HCT116 (cell line): ENCODE results near the gene GRIN2B. TPM values are rescaled to one million over a fixed set of nuclear protein-coding genes. Genes with fewer than 3 reads are reported as not detected.

Source experiments
- ATAC-seq: fragments of 200-7000 bp; cut with Tn5 transposase; 2 replicates; pipeline ENCODE4 v1.9.1; 2020; ENCODE audit warnings: mild to moderate bottlenecking, moderate library complexity
- BruUV-seq: library from RNA; stranded (reverse); fragments of 400-500 nt; replicated peaks from 2 replicates; lab custom pipeline; 2021; lab: Mats Ljungman, UMichigan
- CTCF ChIA-PET: fragments of 300-600 bp; sonication (Branson Sonifier 250); formaldehyde crosslinking; loops from one replicate; lab custom pipeline; 2021; ENCODE audit warnings: antibody characterized with exemption; lab: Charles Lee
- POLR2A ChIA-PET: fragments of 300-600, 350-600 bp; sonication (Branson Sonifier 250); formaldehyde crosslinking; loops from one replicate; lab custom pipeline; 2021; ENCODE audit warnings: antibody characterized with exemption; lab: Charles Lee
- RAD21 ChIA-PET, 2 experiments: fragments of 300-600 bp; sonication (Branson Sonifier 250); formaldehyde crosslinking; loops; one replicate each; lab custom pipeline; 2023; ENCODE audit warnings: low total read pairs in 2 of 2; ENCODE audit not compliant: uncharacterized antibody in 2 of 2, unreplicated experiment in 2 of 2, low non-redundant PET in 1 of 2; lab: Charles Lee
- DNase-seq: peaks from one replicate; pipeline ENCODE4 v3.0.0-alpha.2; 2010; ENCODE audit warnings: low read depth, low spot score
- H2AFZ ChIP-seq: fragments of 200-600 bp; shearing (Covaris generic), sonication (generic); 2 replicates; pipeline ENCODE4 v1.6.1; 2017; ENCODE audit warnings: low read depth, mixed run types, mixed read lengths, antibody characterized with exemption, low read length; ENCODE audit not compliant: poor library complexity, severe bottlenecking
- H3K27ac ChIP-seq: 2 replicates; pipeline ENCODE4 v1.5.1; 2012; ENCODE audit warnings: low read depth, low read length
- H3K27me3 ChIP-seq: fragments of 200-600 bp; sonication (generic); 2 replicates; pipeline ENCODE4 v1.6.1; 2016; ENCODE audit warnings: mixed run types, low read length, mixed read lengths; ENCODE audit not compliant: insufficient read depth
- H3K36me3 ChIP-seq, 2 experiments: fragments of 200-500 bp in 1 of 2; fragments of 200-600 bp in 1 of 2; sonication (Bioruptor generic) in 1 of 2; sonication (generic) in 1 of 2; 2 replicates each; pipeline versions ENCODE4 v1.5.1 to v1.6.1; 2014 to 2016; ENCODE audit warnings: low read length in 2 of 2, inconsistent platforms in 1 of 2, mixed read lengths in 1 of 2, mixed run types in 1 of 2; ENCODE audit not compliant: insufficient read depth in 2 of 2, control insufficient read depth in 1 of 2
- H3K4me1 ChIP-seq, 2 experiments: fragments of 200-600 bp in 1 of 2; sonication (generic) in 1 of 2; 2 replicates each; pipeline versions ENCODE4 v1.5.1 to v1.6.1; 2012 to 2017; ENCODE audit warnings: low read length in 2 of 2, inconsistent platforms in 1 of 2, mild to moderate bottlenecking in 1 of 2, mixed read lengths in 1 of 2, mixed run types in 1 of 2, moderate library complexity in 1 of 2; ENCODE audit not compliant: insufficient read depth in 2 of 2, control insufficient read depth in 1 of 2
- H3K4me2 ChIP-seq: fragments of 200-600 bp; sonication (generic); 2 replicates; pipeline ENCODE4 v1.6.1; 2017; ENCODE audit warnings: mixed run types, low read length, mixed read lengths
- H3K4me3 ChIP-seq, 2 experiments: fragments of 200-600 bp in 1 of 2; sonication (generic) in 1 of 2; replicated peaks in 1 of 2; 2 replicates each; pipeline ENCODE4 v1.5.1; 2011 to 2016; ENCODE audit warnings: low read length in 2 of 2, control low read depth in 1 of 2, low read depth in 1 of 2, mild to moderate bottlenecking in 1 of 2, mixed read lengths in 1 of 2, mixed run types in 1 of 2
- H3K79me2 ChIP-seq: fragments of 200-600 bp; sonication (generic); 2 replicates; pipeline ENCODE4 v1.6.1; 2017; ENCODE audit warnings: mild to moderate bottlenecking, mixed run types, low read length, moderate library complexity, mixed read lengths; ENCODE audit not compliant: insufficient read depth
- H3K9ac ChIP-seq: fragments of 200-600 bp; sonication (generic); 2 replicates; pipeline ENCODE4 v1.6.1; 2016; ENCODE audit warnings: low read length, mixed read lengths
- H3K9me2 ChIP-seq: fragments of 200-600 bp; sonication (generic), shearing (Covaris generic); 2 replicates; pipeline ENCODE4 v1.6.1; 2017; ENCODE audit warnings: mixed run types, mild to moderate bottlenecking, moderate library complexity; ENCODE audit not compliant: insufficient read depth
- H3K9me3 ChIP-seq, 2 experiments: fragments of 200-500 bp in 1 of 2; fragments of 200-600 bp in 1 of 2; sonication (Bioruptor generic) in 1 of 2; sonication (generic) in 1 of 2; 2 replicates each; pipeline ENCODE4 v1.6.1; 2014 to 2017; ENCODE audit warnings: low read length in 2 of 2, mixed read lengths in 2 of 2, inconsistent platforms in 1 of 2, low read depth in 1 of 2, mild to moderate bottlenecking in 1 of 2, mixed run types in 1 of 2, moderate library complexity in 1 of 2; ENCODE audit not compliant: control insufficient read depth in 1 of 2, insufficient read depth in 1 of 2
- H4K20me1 ChIP-seq: fragments of 200-600 bp; sonication (generic), shearing (Covaris generic); 2 replicates; pipeline ENCODE4 v1.6.1; 2017; ENCODE audit warnings: mixed run types, mild to moderate bottlenecking, moderate library complexity; ENCODE audit not compliant: insufficient read depth
- ATF3 ChIP-seq: IDR thresholded peaks from 2 replicates; pipeline ENCODE4 v1.6.1; 2012
- CBX3 ChIP-seq: IDR thresholded peaks from 2 replicates; pipeline ENCODE4 v1.6.1; 2012; ENCODE audit warnings: low read depth
- CTCF ChIP-seq, 3 experiments: fragments of 200-600 bp in 1 of 3; sonication (generic) in 1 of 3; IDR thresholded peaks in 2 of 3; conservative IDR thresholded peaks in 1 of 3; 2 replicates each; pipeline ENCODE4 v1.5.1; 2012 to 2017; ENCODE audit warnings: low read depth in 2 of 3, low read length in 2 of 3, antibody characterized with exemption in 1 of 3, borderline replicate concordance in 1 of 3, control low read depth in 1 of 3, mild to moderate bottlenecking in 1 of 3, mixed read lengths in 1 of 3, mixed run types in 1 of 3, moderate library complexity in 1 of 3; ENCODE audit not compliant: insufficient read depth in 1 of 3
- ELF1 ChIP-seq: IDR thresholded peaks from 2 replicates; pipeline ENCODE4 v1.6.1; 2012; ENCODE audit warnings: low read depth, borderline replicate concordance
- SIN3A ChIP-seq: IDR thresholded peaks from 2 replicates; pipeline ENCODE4 v1.6.1; 2012; ENCODE audit warnings: low read depth
- SP1 ChIP-seq: IDR thresholded peaks from 2 replicates; pipeline ENCODE4 v1.6.1; 2012; ENCODE audit warnings: low read depth
- TCF7L2 ChIP-seq: IDR thresholded peaks from 2 replicates; pipeline ENCODE4 v1.7.0; 2011; ENCODE audit warnings: borderline replicate concordance, inconsistent platforms; ENCODE audit not compliant: insufficient read depth, insufficient read length; ENCODE audit errors: extremely low read depth
- ZBTB33 ChIP-seq: IDR thresholded peaks from 2 replicates; pipeline ENCODE4 v1.6.1; 2011; ENCODE audit warnings: mild to moderate bottlenecking, low read length, moderate library complexity; ENCODE audit not compliant: insufficient replicate concordance; ENCODE audit errors: extremely low read depth
- intact Hi-C: fragments of 100-400 bp; cut with micrococcal nuclease; formaldehyde crosslinking; loops from 2 replicates; pipeline ENCODE4 v1.10.0; 2022
- total RNA-seq: library from RNA; stranded (reverse); gene quantifications from one replicate; pipeline ENCODE4 v1.2.1, GENCODE V29; 2021; ENCODE audit not compliant: unreplicated experiment

GRIN2B gene
- total RNA-seq, 1 experiment from 2014 or later, result 14.2 TPM

GRCh38 chr12:13992585-13992984 is 11.2 kb upstream of the GRIN2B start:
- Histone ChIP-seq H3K9ac (no peak overlapping the region), H3K9me2 (no peaks in the 10 kb centered on the region; the same call in 1 of the 2 replicates), H2AFZ (no peak overlapping the region), H3K4me2 (no peak overlapping the region), H3K9me3 (no peaks in the 10 kb centered on the region), H3K79me2 (no peaks in the 10 kb centered on the region), H4K20me1 (no peaks in the 10 kb centered on the region), H3K27me3 (no peaks in the 10 kb centered on the region), H3K4me3 (no peak overlapping the region), H3K27ac (no peak overlapping the region), H3K36me3 (no peaks in the 10 kb centered on the region), H3K4me1 (no peaks in the 10 kb centered on the region)
- intact Hi-C loops, result no loop called here
- no peak for ATAC-seq
- POLR2A ChIA-PET, result no interaction called here
- TF ChIP-seq CBX3 (no peak), CTCF (IDR thresholded peaks at IDR 0.05 in 2 of 3, conservative IDR thresholded peaks at IDR 0.05 in 1 of 3; ENCODE audit: borderline replicate concordance in 1 of 3, insufficient read depth in 1 of 3, low read depth in 2 of 3, low read length in 2 of 3) (no peak), ATF3 (no peak), SIN3A (no peak), ZBTB33 (no peak), ELF1 (no peak), TCF7L2 (no peak), SP1 (no peak)
- no TSS peak for BruUV-seq
- CTCF ChIA-PET, result interaction anchor here (1.6 kb wide), 1 partner anchor 10 kb away, joined by 4 read pairs; no protein-coding TSS in a partner anchor
- DNase-seq, result no peak
- RAD21 ChIA-PET, result no interaction called here
